Astrocyte of the cerebellum (primary cell): ENCODE results near the gene TTLL8.

Experiments
- DNase-seq: peaks from one replicate; pipeline ENCODE4 v3.0.0-alpha.2; 2011; ENCODE audit warnings: low read depth
- H3K4me3 ChIP-seq: 2 replicates; pipeline ENCODE4 v1.5.1; 2011; ENCODE audit warnings: mild to moderate bottlenecking, low read depth, low read length, moderate library complexity
- in situ Hi-C: cut with HindIII; loops from 2 replicates; pipeline ENCODE4 v1.10.0; 2017; ENCODE audit warnings: low sequenced_read_pairs
- TF ChIP-seq, protein P1 (sequence below): IDR thresholded peaks from 2 replicates; pipeline ENCODE4 v1.5.1; 2012; ENCODE audit warnings: low read length, low read depth, moderate library complexity, mild to moderate bottlenecking; ENCODE audit errors: missing control alignments

Gene TTLL8

DNA sequence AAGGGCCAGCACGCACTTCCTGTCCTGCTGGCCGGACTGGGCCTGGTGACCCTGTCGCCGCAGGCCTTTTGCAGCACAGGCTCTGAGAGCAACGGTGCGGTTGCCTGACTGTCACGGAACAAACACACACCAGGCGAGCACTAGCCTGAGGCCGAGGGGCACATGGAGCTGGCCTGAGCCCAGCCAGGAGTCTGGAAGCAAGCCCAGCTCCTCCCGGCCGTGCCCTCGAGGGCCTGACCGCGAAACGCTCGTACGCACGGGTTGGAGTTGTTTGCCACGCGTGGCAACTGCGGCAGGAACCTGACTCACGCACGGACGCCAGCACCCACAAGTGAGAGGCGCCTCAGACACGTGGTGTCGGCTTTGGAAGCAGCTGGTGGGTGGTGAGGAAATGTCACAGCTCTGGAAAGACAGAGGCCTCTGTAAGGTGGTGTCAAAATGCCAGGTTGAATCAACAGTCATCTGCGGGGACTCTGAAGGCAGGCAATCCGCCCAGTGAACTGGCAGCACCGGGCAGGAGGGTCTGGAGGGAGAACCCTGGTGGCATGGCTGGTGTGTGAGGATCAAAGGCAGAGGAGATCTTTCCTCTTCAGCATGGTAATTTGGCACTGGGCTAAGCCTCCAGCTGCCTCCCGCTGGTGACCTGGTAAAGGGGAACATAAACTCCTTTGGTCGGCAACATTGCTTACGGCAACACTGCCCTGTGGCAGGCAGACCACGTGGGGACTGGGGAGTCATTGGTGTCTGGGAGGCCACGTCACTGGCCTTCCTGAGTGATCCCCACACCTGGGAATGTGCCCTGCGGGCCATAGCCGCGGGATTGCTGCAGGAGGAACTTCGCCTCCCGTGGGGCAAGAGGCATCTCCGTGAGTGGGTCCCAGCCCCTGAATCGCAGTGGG, 30.2 kb downstream of the TTLL8 start:
- TF ChIP-seq, protein P1, sequence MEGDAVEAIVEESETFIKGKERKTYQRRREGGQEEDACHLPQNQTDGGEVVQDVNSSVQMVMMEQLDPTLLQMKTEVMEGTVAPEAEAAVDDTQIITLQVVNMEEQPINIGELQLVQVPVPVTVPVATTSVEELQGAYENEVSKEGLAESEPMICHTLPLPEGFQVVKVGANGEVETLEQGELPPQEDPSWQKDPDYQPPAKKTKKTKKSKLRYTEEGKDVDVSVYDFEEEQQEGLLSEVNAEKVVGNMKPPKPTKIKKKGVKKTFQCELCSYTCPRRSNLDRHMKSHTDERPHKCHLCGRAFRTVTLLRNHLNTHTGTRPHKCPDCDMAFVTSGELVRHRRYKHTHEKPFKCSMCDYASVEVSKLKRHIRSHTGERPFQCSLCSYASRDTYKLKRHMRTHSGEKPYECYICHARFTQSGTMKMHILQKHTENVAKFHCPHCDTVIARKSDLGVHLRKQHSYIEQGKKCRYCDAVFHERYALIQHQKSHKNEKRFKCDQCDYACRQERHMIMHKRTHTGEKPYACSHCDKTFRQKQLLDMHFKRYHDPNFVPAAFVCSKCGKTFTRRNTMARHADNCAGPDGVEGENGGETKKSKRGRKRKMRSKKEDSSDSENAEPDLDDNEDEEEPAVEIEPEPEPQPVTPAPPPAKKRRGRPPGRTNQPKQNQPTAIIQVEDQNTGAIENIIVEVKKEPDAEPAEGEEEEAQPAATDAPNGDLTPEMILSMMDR, result no peak
- no peak for DNase-seq
- in situ Hi-C loops, result no loop called here
- H3K4me3 ChIP-seq, result no peak overlapping the region

DNA sequence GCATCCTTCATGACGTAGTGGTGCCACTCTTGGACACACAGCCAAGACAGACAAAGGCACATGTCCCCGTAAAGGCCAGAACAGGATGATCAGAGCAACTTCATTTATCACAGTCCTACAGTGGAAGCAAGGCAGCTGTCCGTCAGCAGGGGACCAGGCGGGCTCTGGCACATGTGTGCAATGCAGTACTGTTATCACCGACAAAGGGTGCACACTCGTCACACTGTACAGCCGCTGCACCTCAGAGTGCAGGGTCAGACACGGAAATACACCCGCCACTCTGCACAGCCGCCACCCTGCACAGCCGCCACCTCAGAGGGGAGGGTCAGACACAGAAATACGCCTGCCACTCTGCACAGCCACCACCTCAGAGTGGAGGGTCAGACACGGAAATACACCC, 32.1 kb downstream of the TTLL8 start:
- no peak overlapping the region for H3K4me3 ChIP-seq
- in situ Hi-C loops, result no loop called here
- TF ChIP-seq, protein P1, result no peak
- no peak for DNase-seq

DNA sequence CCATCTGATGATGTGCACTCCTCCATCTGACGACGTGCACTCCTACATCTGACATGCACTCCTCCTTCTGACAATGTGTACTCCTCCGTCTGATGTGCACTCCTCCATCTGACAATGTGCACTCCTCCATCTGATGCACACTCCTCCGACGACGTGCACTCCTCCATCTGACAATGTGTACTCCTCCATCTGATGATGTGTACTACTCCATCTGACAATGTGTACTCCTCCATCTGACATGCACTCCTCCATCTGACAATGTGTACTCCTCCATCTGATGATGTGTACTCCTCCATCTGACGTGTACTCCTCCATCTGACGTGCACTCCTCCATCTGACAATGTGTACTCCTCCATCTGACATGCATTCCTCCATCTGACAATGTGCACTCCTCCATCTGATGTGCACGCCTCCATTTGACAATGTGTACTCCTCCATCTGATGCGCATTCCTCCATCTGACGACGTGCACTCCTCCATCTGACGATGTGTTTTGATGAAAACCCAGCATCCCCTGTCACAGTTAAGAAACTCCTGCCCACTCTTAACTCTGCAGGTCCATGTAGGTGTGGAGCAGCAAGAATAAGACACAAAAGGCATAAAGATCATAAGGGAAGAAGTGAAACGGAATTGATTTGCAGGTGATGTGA, 35.8 kb downstream of the TTLL8 start:
- H3K4me3 ChIP-seq, result no peak overlapping the region
- in situ Hi-C loops, result no loop called here
- TF ChIP-seq, protein P1, result no peak
- DNase-seq, result no peak

DNA sequence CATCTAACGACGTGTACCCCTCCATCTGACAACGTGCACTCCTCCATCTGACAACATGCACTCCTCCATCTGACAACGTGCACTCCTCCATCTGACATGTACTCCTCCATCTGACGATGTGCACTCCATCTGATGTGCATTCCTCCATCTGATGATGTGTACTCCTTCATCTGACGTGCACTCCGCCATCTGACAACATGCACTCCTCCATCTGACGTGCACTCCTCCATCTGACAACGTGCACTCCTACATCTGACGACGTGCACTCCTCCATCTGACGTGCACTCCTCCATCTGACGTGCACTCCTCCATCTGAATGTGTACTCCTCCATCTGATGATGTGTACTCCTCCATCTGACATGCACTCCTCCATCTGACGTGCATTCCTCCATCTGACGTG, 37.5 kb downstream of the TTLL8 start:
- in situ Hi-C loops, result no loop called here
- TF ChIP-seq, protein P1, result no peak
- H3K4me3 ChIP-seq, result no peak overlapping the region
- DNase-seq, result no peak

DNA sequence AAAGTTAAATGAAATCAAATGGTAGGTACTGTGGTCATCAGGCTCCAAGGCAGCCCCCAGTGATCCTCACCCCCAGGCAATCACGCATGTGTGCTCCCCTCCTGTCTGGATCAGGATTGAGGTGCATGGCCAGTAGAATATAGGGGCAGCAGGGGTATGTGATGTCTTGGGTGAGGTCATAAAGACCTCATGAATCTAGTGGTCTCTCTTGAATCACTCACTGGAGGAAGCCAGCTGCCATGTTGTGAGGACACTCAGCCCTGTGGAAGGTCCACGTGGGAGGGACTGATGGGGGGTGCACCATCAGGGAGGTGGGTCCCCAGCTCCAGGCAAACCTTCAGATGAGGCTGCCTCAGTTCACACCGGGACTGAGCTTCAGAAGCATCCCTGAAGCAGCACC, 38.8 kb downstream of the TTLL8 start:
- H3K4me3 ChIP-seq, result no peak overlapping the region
- no peak for DNase-seq
- in situ Hi-C loops, result loop anchor here (10.0 kb wide), 1 partner anchor 85 kb away; no protein-coding TSS in a partner anchor
- TF ChIP-seq, protein P1, result no peak

DNA sequence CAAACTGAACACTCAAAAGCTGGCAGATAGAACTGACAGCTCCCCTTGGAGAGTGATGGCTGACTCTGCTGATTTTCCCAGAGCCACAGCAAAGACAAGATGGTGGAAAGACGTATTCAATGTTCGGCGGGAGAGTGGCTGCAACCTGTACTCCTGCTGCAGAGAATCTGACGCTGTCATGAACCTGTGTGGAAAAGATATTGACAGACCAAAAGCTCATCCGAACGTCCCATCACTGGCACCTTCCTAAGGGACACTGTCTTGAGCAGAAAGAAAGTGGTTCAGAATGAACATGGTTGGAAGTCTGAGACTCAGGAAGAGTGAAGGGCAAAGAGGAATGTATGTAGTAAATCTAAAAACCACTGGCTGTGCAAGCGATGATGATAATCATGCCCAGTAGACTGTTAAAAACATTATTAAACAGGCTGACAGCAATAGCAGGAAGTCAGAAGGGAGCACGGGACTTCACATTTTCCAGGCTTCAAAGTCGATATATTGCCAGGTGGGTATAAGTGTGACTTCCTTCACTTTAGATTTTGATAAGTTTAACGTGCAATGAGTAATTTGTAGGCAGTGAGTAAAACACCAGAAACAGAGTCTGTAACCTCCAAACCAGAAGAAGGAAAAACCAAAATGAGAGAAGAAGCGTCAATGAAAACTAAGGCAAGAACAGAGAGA, 39.4 kb downstream of the TTLL8 start:
- no peak overlapping the region for H3K4me3 ChIP-seq
- TF ChIP-seq, protein P1, result no peak
- DNase-seq, result no peak
- in situ Hi-C loops, result loop anchor here (10.0 kb wide), 1 partner anchor 84 kb away; no protein-coding TSS in a partner anchor
